Colonic mucosa (tissue), 4 donors: ENCODE data around the gene ITGAX. TPM values are rescaled to one million over a fixed set of nuclear protein-coding genes. Genes with fewer than 3 reads are reported as not detected.

Source experiments
- DNase-seq: peaks from one replicate; pipeline ENCODE4 v3.0.0-alpha.2; 2020
- H3K27ac ChIP-seq: fragments of 200-600 bp; one replicate; pipeline ENCODE4 v1.8.0; 2021
- H3K27me3 ChIP-seq: fragments of 200-600 bp; one replicate; pipeline ENCODE4 v1.8.0; 2021
- H3K36me3 ChIP-seq: fragments of 200-600 bp; one replicate; pipeline ENCODE4 v1.8.0; 2021
- H3K4me1 ChIP-seq: fragments of 200-600 bp; one replicate; pipeline ENCODE4 v1.8.0; 2021; ENCODE audit warnings: mild to moderate bottlenecking
- H3K4me3 ChIP-seq: fragments of 200-600 bp; one replicate; pipeline ENCODE4 v1.8.0; 2021
- H3K9ac ChIP-seq, 2 donors: one replicate each; pipeline ENCODE4 v1.7.0; 2013; ENCODE audit warnings: control low read depth in 2 of 2, low read depth in 2 of 2, low read length in 2 of 2
- H3K9me3 ChIP-seq: fragments of 200-600 bp; one replicate; pipeline ENCODE4 v1.8.0; 2021
- CTCF ChIP-seq: fragments of 200-600 bp; IDR thresholded peaks from one replicate; pipeline ENCODE4 v1.8.0; 2022; ENCODE audit warnings: antibody characterized with exemption, mild to moderate bottlenecking
- intact Hi-C: fragments of 100-400 bp; cut with DNase I; formaldehyde crosslinking; loops from one replicate; pipeline ENCODE4 v1.14.1; 2022
- total RNA-seq, 2 donors: library from RNA; stranded (reverse); fragmentation: NEBNext Ultra II Directional in 1 of 2; extraction: Animal tissue kit (Norgen Biotek cat#: 25700) in 1 of 2; gene quantifications; one replicate each; pipeline ENCODE4 v1.2.1, GENCODE V29; 2021
- donor health status: healthy.
- donor health status: DM: no; HTN: no; CAD: no.
- donor health status: DM: no; HTN: no; CAD: no.

Gene ITGAX
- total RNA-seq, 2 donors from 2014 or later = 1.4 to 5.9 TPM

GRCh38 chr16:31351942-31352325 is 3.0 kb upstream of the ITGAX start:
- no peak for DNase-seq

GRCh38 chr16:31352376-31353115 is 2.4 kb upstream of the ITGAX start:
- no peak for DNase-seq
- intact Hi-C loops = no loop called here

More at GRCh38 chr16:31351942-31352325, 3.0 kb upstream of the ITGAX start:
- no peaks in the 10 kb centered on the region for H3K27me3 ChIP-seq
- H3K4me3 ChIP-seq = no peak overlapping the region
- H3K36me3 ChIP-seq = no peaks in the 10 kb centered on the region
- intact Hi-C loops = no loop called here
- H3K27ac ChIP-seq = peak overlapping the region; percentile 36
- H3K4me1 ChIP-seq = no peaks in the 10 kb centered on the region
- H3K9me3 ChIP-seq = no peaks in the 10 kb centered on the region
- no peak for TF ChIP-seq CTCF
- H3K9ac ChIP-seq = peak overlapping the region in 1 of 2 donors; percentile 26

GRCh38 chr16:31355431-31356100 is 590 bp downstream of the ITGAX start:
- DNase-seq = no peak
- no peak overlapping the region for H3K4me3 ChIP-seq
- H3K27me3 ChIP-seq = no peaks in the 10 kb centered on the region
- intact Hi-C loops = no loop called here
- TF ChIP-seq CTCF = no peak
- H3K27ac ChIP-seq = no peak overlapping the region
- H3K4me1 ChIP-seq = no peaks in the 10 kb centered on the region
- H3K9me3 ChIP-seq = no peaks in the 10 kb centered on the region
- H3K36me3 ChIP-seq = no peaks in the 10 kb centered on the region
- no peak overlapping the region for H3K9ac ChIP-seq

More at GRCh38 chr16:31352376-31353115, 2.4 kb upstream of the ITGAX start:
- H3K27ac ChIP-seq = peak overlapping the region; percentile 36
- no peak for TF ChIP-seq CTCF
- no peaks in the 10 kb centered on the region for H3K27me3 ChIP-seq
- H3K4me3 ChIP-seq = no peak overlapping the region
- H3K4me1 ChIP-seq = no peaks in the 10 kb centered on the region
- no peaks in the 10 kb centered on the region for H3K36me3 ChIP-seq
- H3K9ac ChIP-seq = no peak overlapping the region
- H3K9me3 ChIP-seq = no peaks in the 10 kb centered on the region

- no peak overlapping the region for H3K9ac ChIP-seq
- no peaks in the 10 kb centered on the region for H3K4me1 ChIP-seq
- intact Hi-C loops = no loop called here
- no peaks in the 10 kb centered on the region for H3K36me3 ChIP-seq
- no peak overlapping the region for H3K27ac ChIP-seq
- no peaks in the 10 kb centered on the region for H3K27me3 ChIP-seq
- no peak overlapping the region for H3K4me3 ChIP-seq
- TF ChIP-seq CTCF = no peak
- DNase-seq = no peak
- no peaks in the 10 kb centered on the region for H3K9me3 ChIP-seq
These were observed 1.8 kb downstream of the ITGAX start for GRCh38 chr16:31356566-31357323.

- no peak overlapping the region for H3K4me3 ChIP-seq
- TF ChIP-seq CTCF = no peak
- H3K9me3 ChIP-seq = no peaks in the 10 kb centered on the region
- H3K4me1 ChIP-seq = no peaks in the 10 kb centered on the region
- DNase-seq = no peak
- no peak overlapping the region for H3K9ac ChIP-seq
- H3K27me3 ChIP-seq = no peaks in the 10 kb centered on the region
- H3K27ac ChIP-seq = no peak overlapping the region
- H3K36me3 ChIP-seq = no peaks in the 10 kb centered on the region
- intact Hi-C loops = no loop called here
These were observed 2.5 kb downstream of the ITGAX start for GRCh38 chr16:31357324-31358109.
